Endothelial cell of umbilical vein (primary cell): Measurements from ENCODE around the gene RAB20.

ENCODE experiments used
- CTCF ChIP-seq, 2 donors: IDR thresholded peaks; 1 replicate in 1 of 2; 2 replicates in 1 of 2; pipeline ENCODE4 v1.5.1; 2011; ENCODE audit warnings: low read length in 2 of 2, mild to moderate bottlenecking in 2 of 2, moderate library complexity in 2 of 2, control low read depth in 1 of 2, inconsistent platforms in 1 of 2, low read depth in 1 of 2; ENCODE audit not compliant: insufficient read depth in 1 of 2; ENCODE audit errors: extremely low read depth in 1 of 2
- JUN ChIP-seq: IDR thresholded peaks from 2 replicates; pipeline ENCODE4 v1.6.1; 2011; ENCODE audit warnings: borderline replicate concordance, low read depth; ENCODE audit not compliant: insufficient read length, insufficient read depth
- MAX ChIP-seq: IDR thresholded peaks from 2 replicates; pipeline ENCODE4 v1.6.1; 2011; ENCODE audit not compliant: insufficient read depth, insufficient read length
- POLR2A ChIP-seq: IDR thresholded peaks from 2 replicates; pipeline ENCODE4 v1.6.1; 2012; ENCODE audit warnings: low read depth, mild to moderate bottlenecking, control low read depth, low read length
- POLR2AphosphoS5 ChIP-seq: IDR thresholded peaks from 2 replicates; pipeline ENCODE4 v1.6.1; 2012; ENCODE audit warnings: low read depth, mild to moderate bottlenecking, control low read depth, low read length, moderate library complexity; ENCODE audit not compliant: insufficient read depth

GRCh38 chr13:110590577-110590976, 29.1 kb upstream of the RAB20 start:
- no peak for TF ChIP-seq POLR2AphosphoS5
- TF ChIP-seq CTCF (IDR thresholded peaks at IDR 0.05; ENCODE audit: extremely low read depth in 1 of 2, insufficient read depth in 1 of 2, low read depth in 1 of 2, low read length in 2 of 2) = no peak
- TF ChIP-seq JUN = no peak
- TF ChIP-seq POLR2A = no peak
- no peak for TF ChIP-seq MAX
